PC-9 (cell line): ENCODE data around the gene ADAM8. TPM values are rescaled to one million over a fixed set of nuclear protein-coding genes. Genes with fewer than 3 reads are reported as not detected.
"Not testable (repeated sequence)": the region's sequence is repeated elsewhere in the genome, so short reads cannot be mapped to it uniquely, and the experiment has no call there.

ENCODE experiments used
- BruUV-seq: library from RNA; stranded (reverse); fragments of 400-500 nt; replicated peaks from 2 replicates; lab custom pipeline; 2021; lab: Mats Ljungman, UMichigan
- CTCF ChIA-PET: fragments of 300-600 bp; sonication (Branson Sonifier 250); formaldehyde crosslinking; loops from one replicate; lab custom pipeline; 2022; ENCODE audit warnings: antibody characterized with exemption; lab: Charles Lee
- POLR2A ChIA-PET: fragments of 300-600 bp; sonication (Branson Sonifier 250); formaldehyde crosslinking; loops from one replicate; lab custom pipeline; 2022; ENCODE audit warnings: antibody characterized with exemption; ENCODE audit not compliant: unreplicated experiment; lab: Charles Lee
- DNase-seq, 2 experiments: peaks; one replicate each; pipeline versions ENCODE4 v3.0.0 to v3.0.0-alpha.2; 2015 to 2022; ENCODE audit warnings: mixed read lengths in 1 of 2
- H2AFZ ChIP-seq: fragments of 200-600 bp; sonication (generic); 2 replicates; pipeline ENCODE4 v1.8.1; 2017; ENCODE audit warnings: antibody characterized with exemption
- H3F3A ChIP-seq: fragments of 200-600 bp; sonication (generic); 2 replicates; pipeline ENCODE4 v1.8.1; 2017; ENCODE audit warnings: antibody characterized with exemption, mild to moderate bottlenecking, low read depth; ENCODE audit not compliant: insufficient read depth
- H3K27ac ChIP-seq: fragments of 200-600 bp; sonication (generic); 2 replicates; pipeline ENCODE4 v1.6.1; 2016; ENCODE audit warnings: mixed run types
- H3K27me3 ChIP-seq: fragments of 200-600 bp; sonication (generic); 2 replicates; pipeline ENCODE4 v1.6.1; 2016; ENCODE audit warnings: low read depth, mixed run types; ENCODE audit not compliant: insufficient read depth
- H3K36me3 ChIP-seq: fragments of 200-600 bp; sonication (generic); 2 replicates; pipeline ENCODE4 v1.6.1; 2016; ENCODE audit warnings: low read depth, mixed run types
- H3K4me1 ChIP-seq: fragments of 200-600 bp; sonication (generic); replicated peaks from 2 replicates; pipeline ENCODE4 v1.6.1; 2016; ENCODE audit warnings: mixed run types; ENCODE audit not compliant: insufficient read depth
- H3K4me2 ChIP-seq: fragments of 200-600 bp; sonication (generic); 2 replicates; pipeline ENCODE4 v1.6.1; 2017; ENCODE audit warnings: mixed run types
- H3K4me3 ChIP-seq: fragments of 200-600 bp; sonication (generic); 2 replicates; pipeline ENCODE4 v1.6.1; 2016; ENCODE audit warnings: mixed run types
- H3K79me2 ChIP-seq: fragments of 200-600 bp; sonication (generic); 2 replicates; pipeline ENCODE4 v1.6.1; 2017; ENCODE audit warnings: low read depth, mixed run types
- H3K9me2 ChIP-seq: fragments of 200-600 bp; sonication (generic); 2 replicates; pipeline ENCODE4 v1.8.1; 2017; ENCODE audit warnings: mild to moderate bottlenecking; ENCODE audit not compliant: insufficient read depth
- H3K9me3 ChIP-seq: fragments of 200-600 bp; sonication (generic); 2 replicates; pipeline ENCODE4 v1.8.1; 2016; ENCODE audit warnings: low read depth; ENCODE audit not compliant: insufficient read depth
- H4K20me1 ChIP-seq: fragments of 200-600 bp; sonication (generic); 2 replicates; pipeline ENCODE4 v1.8.1; 2017; ENCODE audit not compliant: insufficient read depth
- EZH2 ChIP-seq: fragments of 200-600 bp; sonication (generic); IDR thresholded peaks from 2 replicates; pipeline ENCODE4 v1.8.0; 2017; ENCODE audit warnings: antibody characterized with exemption, low read depth
- intact Hi-C: fragments of 100-400 bp; cut with micrococcal nuclease; formaldehyde crosslinking; loops from one replicate; pipeline ENCODE4 v1.10.0; 2022; ENCODE audit not compliant: unreplicated experiment
- total RNA-seq: library from RNA; stranded (reverse); gene quantifications from 2 replicates; pipeline ENCODE4 v1.2.3, GENCODE V29; 2021
- TF ChIP-seq, protein P1 (sequence below): fragments of 200-600 bp; sonication (generic); conservative IDR thresholded peaks from 2 replicates; pipeline ENCODE4 v1.6.1; 2017; ENCODE audit warnings: mixed run types, antibody characterized with exemption, mild to moderate bottlenecking, moderate library complexity

ADAM8 gene
- total RNA-seq, 1 experiment from 2014 or later = 18.3 TPM

DNA sequence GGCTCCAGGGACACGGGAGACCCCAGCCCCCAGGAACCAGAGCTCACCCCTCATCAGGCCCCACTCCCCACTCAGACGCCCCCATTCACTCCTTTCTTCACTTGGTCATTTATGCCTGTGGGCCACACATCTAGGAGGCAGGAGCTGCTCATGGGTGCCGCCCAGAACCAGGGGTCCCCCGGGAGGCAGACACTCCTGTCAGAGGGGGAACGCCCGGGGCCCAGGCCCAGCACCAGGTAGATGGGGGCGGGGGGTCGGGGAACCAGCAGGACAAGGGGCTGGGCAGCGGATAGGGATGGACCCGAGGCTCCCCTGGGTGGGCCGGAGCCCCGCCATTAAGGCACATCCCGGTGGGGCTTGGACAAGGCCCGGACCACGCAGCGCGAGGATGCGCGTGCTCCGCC is 48.2 kb upstream of the ADAM8 start:
- no peak overlapping the region for H2AFZ ChIP-seq
- no peaks in the 10 kb centered on the region for H3K36me3 ChIP-seq
- TF ChIP-seq, protein P1, sequence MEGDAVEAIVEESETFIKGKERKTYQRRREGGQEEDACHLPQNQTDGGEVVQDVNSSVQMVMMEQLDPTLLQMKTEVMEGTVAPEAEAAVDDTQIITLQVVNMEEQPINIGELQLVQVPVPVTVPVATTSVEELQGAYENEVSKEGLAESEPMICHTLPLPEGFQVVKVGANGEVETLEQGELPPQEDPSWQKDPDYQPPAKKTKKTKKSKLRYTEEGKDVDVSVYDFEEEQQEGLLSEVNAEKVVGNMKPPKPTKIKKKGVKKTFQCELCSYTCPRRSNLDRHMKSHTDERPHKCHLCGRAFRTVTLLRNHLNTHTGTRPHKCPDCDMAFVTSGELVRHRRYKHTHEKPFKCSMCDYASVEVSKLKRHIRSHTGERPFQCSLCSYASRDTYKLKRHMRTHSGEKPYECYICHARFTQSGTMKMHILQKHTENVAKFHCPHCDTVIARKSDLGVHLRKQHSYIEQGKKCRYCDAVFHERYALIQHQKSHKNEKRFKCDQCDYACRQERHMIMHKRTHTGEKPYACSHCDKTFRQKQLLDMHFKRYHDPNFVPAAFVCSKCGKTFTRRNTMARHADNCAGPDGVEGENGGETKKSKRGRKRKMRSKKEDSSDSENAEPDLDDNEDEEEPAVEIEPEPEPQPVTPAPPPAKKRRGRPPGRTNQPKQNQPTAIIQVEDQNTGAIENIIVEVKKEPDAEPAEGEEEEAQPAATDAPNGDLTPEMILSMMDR = no peak
- TF ChIP-seq EZH2 = no peak

DNA sequence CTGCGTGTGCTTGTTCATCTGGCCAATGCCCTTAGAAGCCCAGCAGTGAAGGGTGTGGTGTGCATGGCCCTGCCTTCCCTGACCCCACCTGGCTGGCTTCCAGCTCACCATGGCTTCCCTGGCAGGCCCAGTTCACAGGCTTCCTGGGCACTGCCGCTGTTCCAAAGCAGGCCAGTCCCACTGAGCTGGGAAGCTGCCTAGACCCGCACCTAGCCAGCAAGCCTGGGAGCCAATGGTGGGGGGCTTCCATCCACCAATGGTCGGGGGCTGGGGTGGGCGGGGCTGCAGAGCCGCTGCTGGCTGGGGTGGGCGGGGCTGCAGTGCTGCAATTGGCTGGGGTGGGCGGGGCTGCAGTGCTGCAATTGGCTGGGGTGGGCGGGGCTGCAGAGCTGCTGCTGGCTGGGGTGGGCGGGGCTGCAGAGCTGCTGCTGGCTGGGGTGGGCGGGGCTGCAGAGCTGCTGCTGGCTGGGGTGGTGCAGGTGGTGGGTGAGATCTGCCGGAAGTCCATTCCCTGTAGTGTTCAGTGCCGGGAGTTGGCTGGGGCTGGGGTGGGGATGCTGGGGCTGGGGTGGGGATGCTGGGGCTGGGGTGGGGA is 47.6 kb upstream of the ADAM8 start:
- Histone ChIP-seq H3K4me3 (peak overlapping the region; percentile 52; the same call in 1 of the 2 replicates), H3F3A (no peaks in the 10 kb centered on the region), H2AFZ (peak overlapping the region; percentile 64; the same call in 1 of the 2 replicates), H3K27ac (no peak overlapping the region), H3K9me3 (no peaks in the 10 kb centered on the region), H3K27me3 (no peaks in the 10 kb centered on the region), H3K4me2 (peak overlapping the region; percentile 61), H3K79me2 (no peaks in the 10 kb centered on the region), H4K20me1 (no peaks in the 10 kb centered on the region), H3K4me1 (no peaks in the 10 kb centered on the region), H3K9me2 (no peaks in the 10 kb centered on the region), H3K36me3 (no peaks in the 10 kb centered on the region)
- ChIA-PET POLR2A (interaction anchor here (0.6 kb wide), 2 partner anchors 49 to 422 kb away, joined by 3 to 12 read pairs; partner anchors contain the start of gene ECHS1), CTCF (interaction anchor here (1.1 kb wide), 1 partner anchor 67 kb away, joined by 4 read pairs; no protein-coding TSS in a partner anchor)
- TF ChIP-seq, protein P1 = no peak
- TF ChIP-seq EZH2 = no peak
- BruUV-seq = no TSS peak
- peak; percentile 53 to 70 for DNase-seq
- intact Hi-C loops = loop anchor here (10.0 kb wide), 3 partner anchors 71 to 419 kb away; partner anchors contain the start of genes CYP2E1 and MTG1

More for the DNA sequence above, 48.2 kb upstream of the ADAM8 start:
- ChIA-PET CTCF (no interaction called here), POLR2A (interaction anchor here (0.6 kb wide), 1 partner anchor 48 kb away, joined by 12 read pairs; the partner anchor contains the start of gene ECHS1)
- H3K79me2 ChIP-seq = no peaks in the 10 kb centered on the region
- H3K9me2 ChIP-seq = no peaks in the 10 kb centered on the region
- no peaks in the 10 kb centered on the region for H3K4me1 ChIP-seq
- no peaks in the 10 kb centered on the region for H4K20me1 ChIP-seq
- H3K27ac ChIP-seq = no peak overlapping the region
- H3F3A ChIP-seq = no peaks in the 10 kb centered on the region
- H3K4me3 ChIP-seq = no peak overlapping the region
- no peak overlapping the region for H3K4me2 ChIP-seq
- BruUV-seq = no TSS peak
- no peak for DNase-seq
- intact Hi-C loops = loop anchor here (10.0 kb wide), 3 partner anchors 70 to 420 kb away; partner anchors contain the start of genes CYP2E1 and MTG1
- H3K27me3 ChIP-seq = no peaks in the 10 kb centered on the region
- no peaks in the 10 kb centered on the region for H3K9me3 ChIP-seq

DNA sequence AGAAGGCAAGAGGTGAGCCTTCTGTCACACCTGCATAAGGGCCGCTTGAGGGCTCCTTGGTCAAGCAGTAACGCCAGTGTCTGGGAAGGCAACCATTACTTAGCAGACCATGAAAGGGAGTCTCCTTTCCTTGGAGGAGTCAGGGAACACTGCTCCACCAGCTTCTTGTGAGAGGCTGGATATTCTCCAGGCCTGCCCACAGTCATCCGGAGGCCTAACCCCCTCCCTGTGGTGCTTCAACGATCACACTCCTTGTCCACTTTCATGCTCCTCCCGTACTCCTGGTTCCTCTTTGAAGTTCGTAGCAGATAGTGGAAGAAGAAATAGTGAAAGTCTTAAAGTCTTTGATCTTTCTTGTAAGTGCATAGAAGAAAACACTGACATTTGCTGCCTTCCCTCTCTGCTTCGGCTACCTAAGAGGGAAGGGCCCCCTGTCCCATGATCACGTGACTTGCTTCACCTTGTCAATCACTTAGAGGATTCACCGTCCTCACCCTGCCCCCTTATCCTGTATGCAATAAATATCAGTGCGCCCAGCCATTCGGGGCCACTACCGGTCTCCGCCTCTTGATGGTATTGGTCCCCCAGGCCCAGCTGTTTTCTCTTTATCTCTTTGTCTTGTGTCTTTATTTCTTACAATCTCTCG is 45.5 kb upstream of the ADAM8 start:
- H3K27me3 ChIP-seq, H3K4me3 ChIP-seq, POLR2A ChIA-PET, H3K27ac ChIP-seq, DNase-seq, H2AFZ ChIP-seq, H3K9me3 ChIP-seq, H4K20me1 ChIP-seq, H3K9me2 ChIP-seq, CTCF ChIA-PET, H3K79me2 ChIP-seq, H3K36me3 ChIP-seq, BruUV-seq, H3K4me1 ChIP-seq, H3K4me2 ChIP-seq, H3F3A ChIP-seq: not testable (repeated sequence)
- intact Hi-C loops = loop anchor here (10.0 kb wide), 3 partner anchors 73 to 417 kb away; partner anchors contain the start of genes CYP2E1 and MTG1

GRCh38 chr10:133320852-133321422 is 44.3 kb upstream of the ADAM8 start:
- H3K4me1 ChIP-seq, POLR2A ChIA-PET, H3K9me3 ChIP-seq, BruUV-seq, H3F3A ChIP-seq, H2AFZ ChIP-seq, H3K79me2 ChIP-seq, DNase-seq, H3K27me3 ChIP-seq, CTCF ChIA-PET, H3K9me2 ChIP-seq, H3K4me3 ChIP-seq, H3K36me3 ChIP-seq, H3K4me2 ChIP-seq, H4K20me1 ChIP-seq, H3K27ac ChIP-seq: not testable (repeated sequence)
- intact Hi-C loops = loop anchor here (10.0 kb wide), 3 partner anchors 74 to 416 kb away; partner anchors contain the start of genes CYP2E1 and MTG1
